CD4-positive, alpha-beta T cell treated with Interleukin-12 subunit alpha and Interleukin-12 subunit beta, for 1 hour (primary cell): ENCODE measurements around the gene SYNGR4.

Experiments
- DNase-seq: peaks from one replicate; pipeline ENCODE4 v3.0.0-alpha.2; 2020

Gene SYNGR4

DNA sequence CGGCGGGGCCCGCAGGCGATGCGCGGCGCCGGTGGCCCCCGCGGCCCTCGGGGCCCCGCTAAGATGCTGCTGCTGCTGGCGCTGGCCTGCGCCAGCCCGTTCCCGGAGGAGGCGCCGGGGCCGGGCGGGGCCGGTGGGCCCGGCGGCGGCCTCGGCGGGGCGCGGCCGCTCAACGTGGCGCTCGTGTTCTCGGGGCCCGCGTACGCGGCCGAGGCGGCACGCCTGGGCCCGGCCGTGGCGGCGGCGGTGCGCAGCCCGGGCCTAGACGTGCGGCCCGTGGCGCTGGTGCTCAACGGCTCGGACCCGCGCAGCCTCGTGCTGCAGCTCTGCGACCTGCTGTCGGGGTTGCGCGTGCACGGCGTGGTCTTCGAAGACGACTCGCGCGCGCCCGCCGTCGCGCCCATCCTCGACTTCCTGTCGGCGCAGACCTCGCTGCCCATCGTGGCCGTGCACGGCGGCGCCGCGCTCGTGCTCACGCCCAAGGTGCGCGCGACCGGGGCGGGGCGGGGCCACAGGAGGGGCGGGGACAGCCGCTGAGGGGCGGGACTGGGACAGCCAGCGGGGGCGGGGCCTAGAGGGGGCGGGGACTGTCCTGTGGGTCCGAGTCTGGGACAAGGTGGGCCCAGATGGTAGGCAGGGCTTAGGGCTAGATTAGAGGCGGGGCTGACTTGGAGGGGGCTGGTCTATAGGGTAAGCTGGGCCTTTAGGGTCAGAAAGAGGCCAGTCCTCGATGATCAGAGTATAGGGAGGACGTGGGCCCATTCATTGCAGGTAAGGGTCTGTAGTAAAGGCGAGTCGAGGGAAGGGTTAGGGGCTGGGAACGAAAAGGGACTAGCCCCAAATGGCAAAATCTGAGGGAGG lies 34.4 kb downstream of the SYNGR4 start:
- DNase-seq = peak; percentile 91

GRCh38 chr19:48400018-48400742 lies 36.0 kb downstream of the SYNGR4 start:
- DNase-seq = peak; percentile 48

DNA sequence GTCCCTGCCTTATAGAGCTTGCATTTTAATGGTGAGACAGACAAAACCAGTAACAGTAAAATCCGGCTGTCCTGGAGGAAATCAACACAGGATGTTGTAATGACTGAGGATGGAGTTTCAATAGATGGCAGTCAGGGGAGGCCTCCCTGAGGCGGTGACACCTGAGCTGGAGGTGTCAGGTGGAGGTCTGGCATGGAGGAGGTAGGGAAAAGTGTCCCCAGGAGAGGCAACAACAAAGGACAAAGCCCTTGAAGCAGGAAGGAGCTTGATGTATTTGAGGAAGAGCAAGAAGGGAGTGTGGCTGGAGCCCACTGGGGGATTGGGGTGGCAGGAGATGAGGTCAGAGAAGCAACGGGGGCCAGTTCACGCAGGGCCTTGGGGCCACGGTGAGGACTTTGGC lies 37.1 kb downstream of the SYNGR4 start:
- no peak for DNase-seq

GRCh38 chr19:48403606-48404005 lies 39.4 kb downstream of the SYNGR4 start:
- peak; percentile 72 for DNase-seq

DNA sequence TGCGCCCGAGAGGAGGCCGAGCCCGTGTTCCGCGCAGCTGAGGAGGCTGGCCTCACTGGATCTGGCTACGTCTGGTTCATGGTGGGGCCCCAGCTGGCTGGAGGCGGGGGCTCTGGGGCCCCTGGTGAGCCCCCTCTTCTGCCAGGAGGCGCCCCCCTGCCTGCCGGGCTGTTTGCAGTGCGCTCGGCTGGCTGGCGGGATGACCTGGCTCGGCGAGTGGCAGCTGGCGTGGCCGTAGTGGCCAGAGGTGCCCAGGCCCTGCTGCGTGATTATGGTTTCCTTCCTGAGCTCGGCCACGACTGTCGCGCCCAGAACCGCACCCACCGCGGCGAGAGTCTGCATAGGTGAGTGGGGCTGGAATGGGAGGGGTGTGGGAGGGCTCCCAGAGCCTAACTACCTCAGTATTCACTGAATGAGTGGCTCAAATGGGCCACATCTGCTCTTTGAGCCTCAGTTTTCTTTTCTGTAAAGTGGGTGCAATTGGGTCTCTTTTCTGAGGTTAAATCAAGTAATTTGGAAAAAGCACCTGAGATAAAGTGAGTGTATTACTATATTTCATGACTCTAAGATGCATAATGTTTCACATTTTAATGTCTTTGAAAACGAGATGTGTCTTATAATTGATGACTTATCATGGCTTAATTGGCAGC lies 41.0 kb downstream of the SYNGR4 start:
- DNase-seq = no peak

DNA sequence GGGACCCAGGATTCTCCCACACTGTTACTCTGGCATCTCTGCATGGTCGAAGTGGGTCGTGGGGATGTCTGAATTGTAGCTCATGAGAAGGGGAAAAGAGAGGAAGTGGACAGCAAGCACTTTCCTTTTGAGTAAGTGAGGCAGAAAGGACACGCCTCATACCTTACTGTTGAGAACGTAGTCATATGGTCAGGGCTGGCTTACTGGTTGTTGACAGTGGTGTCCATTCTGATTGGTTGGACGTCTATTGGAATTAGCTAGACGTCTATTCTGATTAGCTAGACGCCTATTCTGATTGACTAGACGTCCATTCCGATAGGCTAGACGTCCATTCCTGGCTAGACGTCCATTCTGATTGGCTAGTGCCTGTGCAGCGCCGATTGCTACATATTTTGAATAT lies 41.7 kb downstream of the SYNGR4 start:
- DNase-seq = no peak

- no peak for DNase-seq
Measured at GRCh38 chr19:48413879-48414587, 49.9 kb downstream of the SYNGR4 start.

GRCh38 chr19:48415395-48415794 lies 51.2 kb downstream of the SYNGR4 start:
- DNase-seq = peak; percentile 81

DNA sequence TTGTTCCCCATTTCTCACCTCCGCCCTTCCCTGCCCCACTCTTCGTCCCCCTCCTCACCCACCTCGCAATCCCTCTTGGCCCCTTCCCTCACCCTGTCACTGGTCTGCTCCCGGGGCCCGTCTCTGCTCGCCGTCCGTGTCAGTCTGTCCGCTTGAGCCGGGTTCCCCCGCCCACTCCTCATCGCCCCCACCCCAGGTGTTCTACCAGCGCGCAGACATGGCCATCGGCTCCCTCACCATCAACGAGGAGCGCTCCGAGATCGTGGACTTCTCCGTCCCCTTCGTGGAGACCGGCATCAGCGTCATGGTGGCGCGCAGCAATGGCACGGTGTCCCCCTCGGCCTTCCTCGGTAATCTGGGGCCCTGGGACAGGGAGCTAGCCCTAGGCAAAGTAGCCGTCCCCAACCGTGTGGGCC lies 51.6 kb downstream of the SYNGR4 start:
- DNase-seq = no peak

- no peak for DNase-seq
Measured at GRCh38 chr19:48417421-48417820, 53.3 kb downstream of the SYNGR4 start.

DNA sequence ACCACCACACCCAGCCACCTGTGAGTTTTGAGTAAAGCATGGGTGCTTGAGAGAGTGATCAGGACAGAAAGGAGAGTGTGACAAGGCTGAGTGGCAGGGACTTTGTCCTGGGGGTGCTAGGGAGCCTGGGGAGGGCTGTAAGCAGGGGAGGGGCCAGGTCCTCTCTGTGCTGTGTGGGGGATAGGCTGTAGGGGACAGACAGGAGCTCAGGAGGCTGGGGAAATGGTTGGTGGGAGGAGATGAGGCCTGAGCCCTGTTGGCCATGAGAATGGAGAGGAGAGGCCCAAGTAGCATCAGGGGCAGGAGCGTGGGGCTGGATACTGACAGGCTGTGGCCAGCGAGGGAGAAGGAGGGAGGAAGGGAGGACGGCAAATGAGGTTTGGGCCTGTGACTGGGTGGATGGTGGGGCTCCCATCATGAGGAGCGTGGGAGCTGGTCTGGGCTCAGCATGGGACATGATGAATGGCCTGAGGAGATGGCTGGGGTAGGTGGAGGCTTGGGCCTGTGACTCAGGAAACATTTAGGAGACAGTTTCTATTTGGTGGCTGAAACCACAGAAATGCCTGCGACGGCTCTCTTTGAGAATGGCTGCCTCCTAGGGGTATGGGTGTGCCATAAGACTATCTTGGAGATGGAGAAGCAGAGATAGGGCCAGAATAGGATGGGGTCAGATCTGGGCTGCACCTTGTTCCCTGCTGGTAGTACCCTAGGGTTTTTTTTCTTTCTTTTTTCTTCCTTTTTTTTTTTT lies 54.3 kb downstream of the SYNGR4 start:
- DNase-seq = no peak

DNA sequence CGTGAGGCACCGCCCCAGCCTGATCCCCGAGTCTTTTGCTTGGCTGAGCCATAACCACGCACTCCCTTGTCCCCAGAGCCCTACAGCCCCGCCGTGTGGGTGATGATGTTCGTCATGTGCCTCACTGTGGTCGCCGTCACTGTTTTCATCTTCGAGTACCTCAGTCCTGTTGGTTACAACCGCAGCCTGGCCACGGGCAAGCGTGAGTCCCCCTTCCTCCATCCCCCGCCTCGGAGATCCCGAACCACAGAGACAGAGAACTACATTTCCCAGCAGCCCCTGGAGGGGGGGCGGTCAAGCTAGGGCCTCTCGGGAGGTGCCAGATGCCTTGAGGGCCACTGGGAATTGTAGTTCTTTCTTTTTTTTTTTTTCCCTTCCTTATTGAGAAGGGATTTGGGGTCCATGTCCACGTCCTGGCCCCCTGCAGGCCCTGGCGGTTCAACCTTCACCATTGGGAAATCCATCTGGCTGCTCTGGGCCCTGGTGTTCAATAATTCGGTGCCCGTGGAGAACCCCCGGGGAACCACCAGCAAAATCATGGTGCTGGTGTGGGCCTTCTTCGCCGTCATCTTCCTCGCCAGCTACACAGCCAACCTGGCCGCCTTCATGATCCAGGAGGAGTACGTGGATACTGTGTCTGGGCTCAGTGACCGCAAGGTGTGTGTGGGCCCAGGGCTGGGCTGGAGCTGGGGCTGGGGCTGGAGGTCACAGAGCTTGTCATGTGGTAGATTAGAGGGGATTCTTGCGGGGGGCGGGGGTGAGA lies 55.2 kb downstream of the SYNGR4 start:
- DNase-seq = peak; percentile 83

GRCh38 chr19:48421548-48421947 lies 57.4 kb downstream of the SYNGR4 start:
- DNase-seq = no peak

DNA sequence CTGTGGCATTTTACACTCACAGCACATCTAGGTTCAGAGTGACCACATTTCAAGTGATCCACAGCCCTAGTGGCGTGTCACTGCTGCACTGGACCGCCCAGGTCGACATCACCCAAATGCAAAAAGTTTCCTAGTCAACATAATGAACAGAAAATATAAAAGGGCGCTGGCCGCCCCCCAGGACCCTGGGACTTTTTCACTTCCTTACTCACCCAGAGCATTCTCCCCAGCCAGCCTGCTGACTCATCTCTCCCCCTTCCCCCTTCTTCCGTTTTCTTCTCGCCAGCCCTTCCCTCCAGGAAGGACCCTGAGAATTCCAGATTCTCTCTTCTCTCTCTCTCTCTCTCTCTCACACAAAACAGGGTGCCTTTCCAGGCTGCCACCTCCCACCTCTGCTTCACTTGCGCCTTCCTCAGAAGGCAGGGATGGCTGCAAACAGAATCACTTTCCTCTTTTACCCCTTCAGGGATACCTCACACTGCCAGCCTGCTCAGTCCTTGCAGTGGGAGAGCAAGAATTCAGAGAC lies 60.6 kb downstream of the SYNGR4 start:
- no peak for DNase-seq
